ENCODE data around the gene UBE2V1.
"Not testable (repeated sequence)": the region's sequence is repeated elsewhere in the genome, so short reads cannot be mapped to it uniquely, and the experiment has no call there.

The UBE2V1 gene

DNA sequence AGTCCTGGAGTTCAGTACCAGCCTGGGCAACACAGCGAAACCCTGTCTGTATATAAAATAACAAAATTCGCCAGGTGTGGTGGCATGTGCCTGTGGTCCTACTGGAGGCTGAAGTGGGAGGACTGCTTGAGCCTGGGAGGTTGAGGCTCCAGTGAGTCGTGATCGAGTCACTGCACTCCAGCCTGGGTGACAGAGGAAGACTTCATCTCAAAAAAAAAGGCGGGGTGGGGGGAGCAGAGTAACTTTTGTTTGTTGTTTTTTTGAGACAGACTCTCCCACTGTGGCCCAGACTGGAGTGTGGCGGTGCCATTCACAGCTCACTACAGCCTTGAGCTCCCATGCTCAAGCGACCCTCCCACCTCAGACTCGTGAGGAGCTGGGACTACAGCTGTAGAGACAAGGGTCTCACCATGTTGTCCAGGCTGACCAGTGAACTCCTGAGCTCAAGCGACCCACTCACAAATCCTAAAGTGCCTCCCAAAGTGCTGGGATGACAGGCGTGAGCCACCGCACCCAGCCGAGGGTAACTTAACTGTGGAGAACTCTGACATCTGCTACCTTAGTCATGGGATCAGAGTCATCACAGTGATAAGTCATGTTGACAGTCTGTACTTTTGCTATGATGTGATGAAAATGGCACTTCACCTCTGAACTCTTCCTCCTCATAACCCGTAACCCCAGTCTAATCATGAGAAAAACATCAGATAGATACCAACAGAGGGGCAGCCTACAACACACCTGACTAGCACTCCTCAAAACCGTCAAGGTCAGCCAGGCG lies 24.1 kb upstream of the UBE2V1 start:
- no peaks in the 10 kb centered on the region for H3K4me1 ChIP-seq (ENCODE audit: control insufficient read depth in 2 of 2, insufficient read depth in 1 of 2, low read depth in 1 of 2, low read length in 2 of 2)
- no peak overlapping the region for H2BK120ac ChIP-seq (ENCODE audit: low read depth, low read length)
- H2BK15ac ChIP-seq (ENCODE audit: low read length): no peak overlapping the region
- no peak overlapping the region for H2BK12ac ChIP-seq (ENCODE audit: low read length)
- no peak overlapping the region for H3K18ac ChIP-seq (ENCODE audit: low read length)
- no CpG with 5 or more reads among the region's 15 CpGs for WGBS, 2 donors (ENCODE audit: extremely low coverage in 2 of 2, insufficient read length in 2 of 2, insufficient replicate concordance in 1 of 2)
- DNase-seq (ENCODE audit: low spot score): no peak
- no peak overlapping the region for H2AFZ ChIP-seq (ENCODE audit: low read length)
- no peak overlapping the region for H3K4ac ChIP-seq (ENCODE audit: low read length)
- no peaks in the 10 kb centered on the region for H3K27me3 ChIP-seq (ENCODE audit: control insufficient read depth in 3 of 3, insufficient read depth in 3 of 3, low read depth in 1 of 3, low read length in 3 of 3)
- H2AK5ac ChIP-seq (ENCODE audit: low read depth, low read length): no peak overlapping the region
- no peak overlapping the region for H4K8ac ChIP-seq (ENCODE audit: low read depth, low read length)
- no peak overlapping the region for H2BK5ac ChIP-seq (ENCODE audit: low read length)
- H3K79me1 ChIP-seq (ENCODE audit: low read depth, low read length): peaks cover 4% of the 10 kb centered on the region
- H3K27ac ChIP-seq (replicated peaks; ENCODE audit: low read length): no peak overlapping the region
- no peak overlapping the region for H3K4me2 ChIP-seq (ENCODE audit: insufficient read depth, low read length, poor library complexity, severe bottlenecking)
- no peak overlapping the region for H4K91ac ChIP-seq (ENCODE audit: low read depth, low read length, poor library complexity)
- no peak overlapping the region for H3K14ac ChIP-seq (ENCODE audit: low read length)
- no peak overlapping the region for H3K9ac ChIP-seq (ENCODE audit: low read depth, low read length, poor library complexity)
- no peak overlapping the region for H3K23ac ChIP-seq (ENCODE audit: low read depth, low read length, poor library complexity)
- H3K4me3 ChIP-seq (ENCODE audit: low read length in 2 of 2): no peak overlapping the region
- H3K36me3 ChIP-seq (replicated peaks in 1 of 2; ENCODE audit: control insufficient read depth in 2 of 2, insufficient read depth in 2 of 2, low read length in 2 of 2): peaks cover 18 to 82% of the 10 kb centered on the region in 2 donors
- H3K9me3 ChIP-seq (replicated peaks in 1 of 2; ENCODE audit: control insufficient read depth in 2 of 2, insufficient read depth in 1 of 2, low read depth in 1 of 2, low read length in 2 of 2): no peaks in the 10 kb centered on the region

GRCh38 chr20:50135157-50135556 lies 22.2 kb upstream of the UBE2V1 start:
- not testable (repeated sequence) for H3K4me1 ChIP-seq (ENCODE audit: control insufficient read depth in 2 of 2, insufficient read depth in 1 of 2, low read depth in 1 of 2, low read length in 2 of 2); H2AK5ac ChIP-seq (ENCODE audit: low read depth, low read length); H3K18ac ChIP-seq (ENCODE audit: low read length); H3K4me3 ChIP-seq (ENCODE audit: low read length in 2 of 2); H3K79me1 ChIP-seq (ENCODE audit: low read depth, low read length); H3K9me3 ChIP-seq (replicated peaks in 1 of 2; ENCODE audit: control insufficient read depth in 2 of 2, insufficient read depth in 1 of 2, low read depth in 1 of 2, low read length in 2 of 2); H2AFZ ChIP-seq (ENCODE audit: low read length); H3K27me3 ChIP-seq (ENCODE audit: control insufficient read depth in 3 of 3, insufficient read depth in 3 of 3, low read depth in 1 of 3, low read length in 3 of 3); H2BK12ac ChIP-seq (ENCODE audit: low read length); H3K4me2 ChIP-seq (ENCODE audit: insufficient read depth, low read length, poor library complexity, severe bottlenecking); H2BK15ac ChIP-seq (ENCODE audit: low read length); H4K91ac ChIP-seq (ENCODE audit: low read depth, low read length, poor library complexity); DNase-seq (ENCODE audit: low spot score); H3K4ac ChIP-seq (ENCODE audit: low read length); H2BK120ac ChIP-seq (ENCODE audit: low read depth, low read length); H3K14ac ChIP-seq (ENCODE audit: low read length); H2BK5ac ChIP-seq (ENCODE audit: low read length); H3K23ac ChIP-seq (ENCODE audit: low read depth, low read length, poor library complexity); H3K27ac ChIP-seq (replicated peaks; ENCODE audit: low read length); H4K8ac ChIP-seq (ENCODE audit: low read depth, low read length); H3K9ac ChIP-seq (ENCODE audit: low read depth, low read length, poor library complexity)
- WGBS, 2 donors (ENCODE audit: extremely low coverage in 2 of 2, insufficient read length in 2 of 2, insufficient replicate concordance in 1 of 2): no CpG with 5 or more reads among the region's 7 CpGs
- peaks cover 14 to 74% of the 10 kb centered on the region in 2 donors for H3K36me3 ChIP-seq (replicated peaks in 1 of 2; ENCODE audit: control insufficient read depth in 2 of 2, insufficient read depth in 2 of 2, low read length in 2 of 2)

DNA sequence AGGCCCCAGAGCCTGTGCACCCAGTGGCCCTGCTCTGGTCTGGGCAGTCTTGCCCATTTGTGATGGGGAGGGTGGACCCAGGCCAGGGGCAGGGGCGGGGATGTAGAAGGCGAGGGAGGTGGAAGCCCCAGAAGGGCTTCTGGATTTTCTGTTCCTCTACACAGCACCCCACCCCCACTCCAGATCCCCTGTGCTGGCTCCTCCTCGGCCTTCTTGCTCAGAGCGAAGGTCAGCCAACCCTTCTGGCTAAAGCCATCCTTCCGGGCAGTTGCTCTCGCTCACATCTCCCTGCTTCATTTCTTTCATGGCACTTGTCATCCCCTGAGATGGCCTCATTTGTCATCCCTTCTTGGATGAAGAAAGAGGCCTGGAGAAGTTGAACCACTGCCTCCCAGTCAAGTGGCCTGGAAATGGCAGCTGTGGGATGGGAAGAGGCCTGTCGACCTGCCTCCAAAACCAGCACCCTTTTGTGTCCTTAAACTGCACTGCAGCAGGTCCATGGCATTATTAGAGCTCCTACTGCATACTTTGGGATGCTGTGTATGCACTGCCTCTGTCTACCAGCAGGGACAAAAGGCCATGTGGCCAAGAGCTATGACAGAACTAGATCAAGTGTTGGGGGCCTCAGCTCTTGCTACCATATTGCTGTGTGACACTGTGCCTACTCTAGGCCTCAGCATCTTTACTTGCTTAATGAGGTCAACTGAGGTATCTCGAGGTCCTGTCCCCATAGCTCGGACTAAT lies 20.7 kb upstream of the UBE2V1 start:
- H2AK5ac ChIP-seq (ENCODE audit: low read depth, low read length): no peak overlapping the region
- H3K23ac ChIP-seq (ENCODE audit: low read depth, low read length, poor library complexity): no peak overlapping the region
- peaks cover 16 to 79% of the 10 kb centered on the region in 2 donors for H3K36me3 ChIP-seq (replicated peaks in 1 of 2; ENCODE audit: control insufficient read depth in 2 of 2, insufficient read depth in 2 of 2, low read length in 2 of 2)
- no peak overlapping the region for H3K27ac ChIP-seq (replicated peaks; ENCODE audit: low read length)
- no peak overlapping the region for H3K4ac ChIP-seq (ENCODE audit: low read length)
- no peaks in the 10 kb centered on the region for H3K27me3 ChIP-seq (ENCODE audit: control insufficient read depth in 3 of 3, insufficient read depth in 3 of 3, low read depth in 1 of 3, low read length in 3 of 3)
- no CpG with 5 or more reads among the region's 9 CpGs for WGBS, 2 donors (ENCODE audit: extremely low coverage in 2 of 2, insufficient read length in 2 of 2, insufficient replicate concordance in 1 of 2)
- no peak overlapping the region for H3K18ac ChIP-seq (ENCODE audit: low read length)
- H2AFZ ChIP-seq (ENCODE audit: low read length): no peak overlapping the region
- H2BK12ac ChIP-seq (ENCODE audit: low read length): no peak overlapping the region
- H3K4me1 ChIP-seq (ENCODE audit: control insufficient read depth in 2 of 2, insufficient read depth in 1 of 2, low read depth in 1 of 2, low read length in 2 of 2): no peaks in the 10 kb centered on the region
- H2BK5ac ChIP-seq (ENCODE audit: low read length): no peak overlapping the region
- H2BK15ac ChIP-seq (ENCODE audit: low read length): no peak overlapping the region
- H3K79me1 ChIP-seq (ENCODE audit: low read depth, low read length): peaks cover 1% of the 10 kb centered on the region
- H4K8ac ChIP-seq (ENCODE audit: low read depth, low read length): no peak overlapping the region
- no peak overlapping the region for H3K9ac ChIP-seq (ENCODE audit: low read depth, low read length, poor library complexity)
- no peak overlapping the region for H3K4me3 ChIP-seq (ENCODE audit: low read length in 2 of 2)
- no peak overlapping the region for H3K4me2 ChIP-seq (ENCODE audit: insufficient read depth, low read length, poor library complexity, severe bottlenecking)
- no peak overlapping the region for H3K14ac ChIP-seq (ENCODE audit: low read length)
- DNase-seq (ENCODE audit: low spot score): no peak
- H3K9me3 ChIP-seq (replicated peaks in 1 of 2; ENCODE audit: control insufficient read depth in 2 of 2, insufficient read depth in 1 of 2, low read depth in 1 of 2, low read length in 2 of 2): no peaks in the 10 kb centered on the region
- H4K91ac ChIP-seq (ENCODE audit: low read depth, low read length, poor library complexity): no peak overlapping the region
- H2BK120ac ChIP-seq (ENCODE audit: low read depth, low read length): no peak overlapping the region

- Histone ChIP-seq H3K14ac (ENCODE audit: low read length) (no peak overlapping the region), H2BK120ac (ENCODE audit: low read depth, low read length) (no peak overlapping the region), H2AFZ (ENCODE audit: low read length) (no peak overlapping the region), H3K4me1 (ENCODE audit: control insufficient read depth in 2 of 2, insufficient read depth in 1 of 2, low read depth in 1 of 2, low read length in 2 of 2) (no peaks in the 10 kb centered on the region), H4K91ac (ENCODE audit: low read depth, low read length, poor library complexity) (no peak overlapping the region), H3K27me3 (ENCODE audit: control insufficient read depth in 3 of 3, insufficient read depth in 3 of 3, low read depth in 1 of 3, low read length in 3 of 3) (no peaks in the 10 kb centered on the region), H4K8ac (ENCODE audit: low read depth, low read length) (no peak overlapping the region), H3K9me3 (replicated peaks in 1 of 2; ENCODE audit: control insufficient read depth in 2 of 2, insufficient read depth in 1 of 2, low read depth in 1 of 2, low read length in 2 of 2) (no peaks in the 10 kb centered on the region), H3K4me2 (ENCODE audit: insufficient read depth, low read length, poor library complexity, severe bottlenecking) (no peak overlapping the region), H2AK5ac (ENCODE audit: low read depth, low read length) (no peak overlapping the region), H3K4me3 (ENCODE audit: low read length in 2 of 2) (no peak overlapping the region), H2BK5ac (ENCODE audit: low read length) (no peak overlapping the region), H3K18ac (ENCODE audit: low read length) (no peak overlapping the region), H3K23ac (ENCODE audit: low read depth, low read length, poor library complexity) (no peak overlapping the region), H2BK15ac (ENCODE audit: low read length) (no peak overlapping the region), H2BK12ac (ENCODE audit: low read length) (no peak overlapping the region), H3K4ac (ENCODE audit: low read length) (no peak overlapping the region), H3K79me1 (ENCODE audit: low read depth, low read length) (peaks cover 1% of the 10 kb centered on the region), H3K27ac (replicated peaks; ENCODE audit: low read length) (no peak overlapping the region), H3K9ac (ENCODE audit: low read depth, low read length, poor library complexity) (peak overlapping the region; percentile 51), H3K36me3 (replicated peaks in 1 of 2; ENCODE audit: control insufficient read depth in 2 of 2, insufficient read depth in 2 of 2, low read length in 2 of 2) (peaks cover 19 to 79% of the 10 kb centered on the region in 2 donors)
- WGBS, 2 donors (ENCODE audit: extremely low coverage in 2 of 2, insufficient read length in 2 of 2, insufficient replicate concordance in 1 of 2): no CpG with 5 or more reads among the region's 6 CpGs
- no peak for DNase-seq (ENCODE audit: low spot score)
Observed at GRCh38 chr20:50133041-50133440, 20.1 kb upstream of the UBE2V1 start.

Measured in neuronal stem cell (in vitro differentiated cells).